ENCODE results near the gene C11orf24.
"Not testable (repeated sequence)": the region's sequence is repeated elsewhere in the genome, so short reads cannot be mapped to it uniquely, and the experiment has no call there.

C11orf24 gene

GRCh38 chr11:68298659-68299516 is 27.1 kb upstream of the C11orf24 start:
- DNase-seq = no peak

- DNase-seq = peak; percentile 49
Observed at GRCh38 chr11:68297812-68298658, 26.3 kb upstream of the C11orf24 start.

DNA sequence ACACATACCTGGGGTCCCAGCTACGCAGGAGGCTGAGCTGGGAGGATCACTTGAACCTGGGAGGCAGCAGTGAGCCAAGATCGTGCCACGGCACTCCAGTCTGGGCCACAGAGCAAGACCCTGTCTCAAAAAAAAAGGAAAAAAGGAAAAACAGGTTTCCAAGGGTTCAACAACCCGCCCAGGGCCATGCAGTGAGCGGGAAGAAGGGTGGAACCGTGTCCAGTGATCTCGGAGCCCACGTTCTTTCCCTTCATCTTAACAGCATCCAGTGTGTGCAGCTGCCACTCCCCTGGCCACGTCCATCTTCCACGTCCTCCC is 25.7 kb upstream of the C11orf24 start:
- DNase-seq = no peak

DNA sequence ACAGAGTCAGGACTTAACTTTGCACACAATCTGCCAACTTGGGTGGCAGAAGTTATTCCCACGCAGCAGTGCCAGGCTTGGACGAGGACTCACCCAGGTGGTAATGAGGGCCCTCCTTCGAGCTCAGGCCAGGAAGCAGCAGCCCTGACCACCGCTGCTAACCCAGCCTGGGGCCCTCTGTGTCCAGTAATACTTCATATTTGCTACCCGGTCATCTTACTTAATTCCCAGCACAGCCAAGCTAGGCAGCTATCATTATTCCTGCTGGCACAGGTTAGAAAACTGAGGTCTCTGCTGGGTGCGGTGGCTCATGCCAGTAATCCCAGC is 25.2 kb upstream of the C11orf24 start:
- DNase-seq = no peak

DNA sequence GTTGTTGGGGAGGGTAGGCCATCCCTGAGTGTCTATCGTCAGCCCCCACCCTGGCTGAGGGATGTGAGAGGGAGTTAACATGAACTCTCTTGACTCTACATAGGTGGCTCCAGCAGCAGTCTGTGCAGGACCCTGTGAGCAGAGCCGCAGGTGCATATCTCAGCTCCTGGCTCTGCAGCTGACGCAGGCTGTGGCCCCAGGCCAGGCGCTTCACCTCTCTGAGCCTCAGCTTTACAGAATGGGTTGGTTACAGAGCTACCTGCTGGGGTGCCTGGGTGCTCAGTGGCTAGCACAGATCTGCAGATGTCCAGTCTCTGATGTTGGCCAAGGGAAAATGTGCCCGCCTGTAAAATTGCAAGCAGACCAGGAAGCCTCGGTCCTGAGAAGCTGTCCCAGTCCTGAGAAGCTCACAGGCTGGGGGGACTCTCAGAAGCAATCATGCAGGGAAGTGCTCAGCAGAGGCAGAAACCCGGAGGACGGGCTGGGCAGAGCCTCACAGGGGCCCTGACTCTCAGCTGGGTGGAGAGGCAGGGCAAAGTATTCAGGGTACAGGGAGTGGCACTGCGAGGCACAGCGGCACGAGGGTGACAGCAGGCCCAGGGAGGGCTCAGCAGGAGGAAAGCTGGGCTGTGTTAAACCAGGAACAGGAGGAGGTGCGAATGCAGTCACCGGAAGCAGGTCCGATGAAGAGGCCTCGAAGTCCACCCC is 24.7 kb upstream of the C11orf24 start:
- DNase-seq = no peak

DNA sequence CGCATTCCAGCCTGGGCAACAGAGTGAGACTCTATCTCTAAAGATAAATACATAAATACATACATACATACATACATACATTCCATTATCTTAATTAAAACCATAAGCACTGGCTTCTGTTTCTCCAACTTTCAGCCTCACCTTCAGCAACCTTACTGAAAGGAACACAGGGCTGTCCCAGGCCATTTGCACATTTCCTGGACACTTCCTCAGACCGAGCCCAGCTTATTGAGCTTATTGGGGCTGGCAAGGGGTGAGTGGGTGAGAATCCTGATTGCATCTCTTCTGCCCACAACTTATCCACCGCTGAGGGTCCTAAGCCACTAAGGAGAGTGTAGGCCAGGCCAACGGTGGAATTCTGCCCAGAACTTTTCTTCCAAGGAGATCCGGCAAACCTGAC is 24.2 kb upstream of the C11orf24 start:
- no peak for DNase-seq

GRCh38 chr11:68295271-68295670 is 23.5 kb upstream of the C11orf24 start:
- DNase-seq = no peak

DNA sequence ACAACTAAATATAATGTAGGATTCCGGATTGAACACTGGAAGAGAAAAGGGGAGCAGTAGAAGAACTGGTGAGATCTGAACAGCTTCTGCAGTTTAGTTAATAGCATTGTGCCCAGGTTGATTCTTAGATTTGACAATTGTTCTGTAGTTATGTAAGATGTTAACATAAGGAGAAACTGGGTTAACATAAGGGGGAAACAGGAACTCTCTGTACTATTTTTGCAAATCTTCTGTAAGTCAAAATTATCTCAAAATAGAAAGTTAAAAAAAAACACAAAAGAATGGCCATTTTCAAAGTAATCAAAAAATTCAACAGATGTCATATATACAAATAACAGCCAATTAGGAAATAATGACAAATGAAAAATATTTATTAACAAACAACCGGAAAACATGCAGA is 21.9 kb upstream of the C11orf24 start:
- DNase-seq = no peak

GRCh38 chr11:68289456-68289855 is 17.7 kb upstream of the C11orf24 start:
- no peak for DNase-seq

DNA sequence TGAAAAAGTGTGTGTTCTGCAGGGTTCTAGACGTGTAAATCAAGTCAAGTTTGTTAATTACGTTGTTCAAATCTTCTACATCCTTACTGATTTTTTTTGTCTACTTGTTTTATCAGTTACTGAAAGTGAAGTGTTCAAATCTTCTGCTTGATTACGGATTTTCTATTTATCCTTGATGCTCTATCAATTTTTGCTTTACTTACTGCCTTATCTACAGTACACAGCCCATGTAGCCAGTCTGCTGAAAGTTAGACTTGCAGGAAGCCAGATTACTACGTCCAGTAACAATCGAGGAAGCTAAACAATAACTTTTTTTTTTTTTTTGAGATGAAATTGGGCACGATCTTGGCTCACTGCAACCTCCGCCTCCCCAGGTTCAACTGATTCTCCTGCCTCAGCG is 15.6 kb upstream of the C11orf24 start:
- no peak for DNase-seq

DNA sequence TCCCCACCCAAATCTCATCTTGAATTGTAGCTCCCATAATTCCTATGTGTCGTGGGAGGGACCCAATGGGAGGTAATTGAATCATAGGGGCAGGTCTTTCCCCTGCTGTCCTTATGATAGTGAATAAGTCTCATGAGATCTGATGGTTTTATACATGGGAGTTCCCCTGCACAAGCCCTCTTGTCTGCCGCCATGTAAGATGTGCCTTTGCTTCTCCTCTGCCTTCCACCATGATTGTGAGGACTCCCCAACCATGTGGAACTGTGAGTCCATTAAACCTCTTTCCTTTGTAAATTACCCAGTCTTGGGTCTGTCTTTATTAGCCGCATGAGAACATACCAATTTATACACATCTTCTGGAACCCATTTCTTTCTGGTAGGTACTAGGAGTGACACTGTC is 12.8 kb upstream of the C11orf24 start:
- not testable (repeated sequence) for DNase-seq

DNA sequence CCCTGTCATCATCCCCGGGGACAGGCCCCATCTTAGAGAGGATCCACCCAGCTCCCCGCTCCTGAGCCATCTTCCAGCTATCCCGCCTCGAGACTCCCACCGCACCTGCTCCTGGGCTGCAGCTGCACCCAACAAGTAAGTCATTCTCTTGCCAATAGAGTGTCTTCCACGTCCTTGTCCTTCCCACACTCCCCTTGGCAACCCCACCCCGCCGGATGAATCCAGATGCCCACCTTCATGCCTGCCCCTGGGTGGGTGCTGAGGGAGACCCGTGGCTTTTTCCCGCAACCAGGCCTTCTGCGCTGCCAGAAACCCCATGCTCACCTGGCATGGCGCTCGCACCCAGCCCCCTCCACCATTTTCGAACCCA is 11.1 kb upstream of the C11orf24 start:
- no peak for DNase-seq

DNA sequence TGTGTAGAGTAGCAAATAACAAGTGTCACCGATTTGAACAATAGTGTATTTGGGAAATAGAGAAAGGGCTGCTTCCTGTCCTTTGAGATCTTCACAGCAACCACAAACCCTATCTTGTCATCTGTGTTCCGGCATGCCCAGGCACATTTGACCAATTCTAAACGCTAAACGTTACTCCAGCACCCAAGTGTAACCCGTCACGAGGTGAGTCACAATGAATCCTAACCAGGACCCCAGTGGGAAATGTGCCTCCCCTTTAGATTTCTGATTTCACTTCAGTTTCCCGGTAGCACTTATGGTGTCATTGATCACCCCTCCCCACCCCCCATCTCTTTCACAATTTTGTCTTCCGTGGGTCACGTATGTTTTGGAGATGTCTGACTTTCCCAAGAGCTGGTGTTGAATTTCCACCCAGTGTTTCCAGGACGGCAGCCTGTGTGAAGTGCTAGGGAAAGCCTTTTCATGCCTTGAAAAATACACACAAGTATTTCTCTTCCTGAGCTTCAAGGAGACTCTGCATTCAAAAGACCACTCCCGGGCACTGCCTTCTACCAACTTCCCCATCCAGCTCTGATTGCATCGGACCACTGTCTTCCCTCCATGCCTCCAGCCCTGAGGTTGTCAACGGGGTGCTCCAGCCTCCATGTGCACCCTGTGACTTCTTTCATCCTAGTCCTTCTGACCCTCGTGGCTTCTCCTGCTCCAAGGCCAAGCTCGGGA is 10.5 kb upstream of the C11orf24 start:
- no peak for DNase-seq

- no peak for DNase-seq
Observed at GRCh38 chr11:68279676-68280075, 7.9 kb upstream of the C11orf24 start.

DNA sequence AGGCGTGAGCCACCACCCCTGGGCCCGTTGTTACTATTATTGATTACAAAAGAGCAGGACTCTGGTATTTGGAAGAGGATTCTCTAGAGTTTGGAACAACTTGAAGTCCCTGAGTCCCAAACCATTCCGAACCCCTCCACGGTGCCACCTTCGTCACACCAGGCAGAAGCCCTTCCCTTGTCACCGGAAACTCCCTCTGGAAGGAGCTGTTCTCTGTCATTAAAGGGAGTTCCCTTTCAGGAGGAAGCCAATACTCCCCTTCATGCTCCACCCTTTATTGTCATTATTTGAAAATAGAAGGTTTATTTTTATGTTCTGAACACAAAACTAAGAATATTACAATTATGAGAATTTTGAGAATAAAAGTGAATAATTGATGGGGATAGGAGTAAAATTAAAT is 5.1 kb upstream of the C11orf24 start:
- no peak for DNase-seq

GRCh38 chr11:68275721-68276507 is 4.1 kb upstream of the C11orf24 start:
- DNase-seq = no peak

DNA sequence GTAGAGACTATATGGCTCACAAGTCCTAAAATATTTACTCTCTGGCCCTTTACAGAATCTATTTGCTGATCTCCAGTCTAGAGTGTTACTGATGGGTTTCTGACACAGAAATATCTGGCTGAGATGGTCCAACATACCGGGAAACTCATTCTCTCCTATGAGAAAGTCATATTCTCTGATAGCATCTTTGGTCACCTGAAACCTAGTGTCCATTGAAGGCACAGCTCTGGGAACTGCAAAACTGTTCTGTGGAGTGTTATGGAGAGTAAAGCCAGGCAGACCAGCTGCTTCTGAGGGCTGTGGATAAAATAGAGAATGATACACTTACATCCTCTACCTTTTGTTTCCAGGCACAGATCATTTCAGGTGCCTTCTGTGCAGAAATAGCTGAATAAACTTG is 2.5 kb upstream of the C11orf24 start:
- DNase-seq = no peak

DNA sequence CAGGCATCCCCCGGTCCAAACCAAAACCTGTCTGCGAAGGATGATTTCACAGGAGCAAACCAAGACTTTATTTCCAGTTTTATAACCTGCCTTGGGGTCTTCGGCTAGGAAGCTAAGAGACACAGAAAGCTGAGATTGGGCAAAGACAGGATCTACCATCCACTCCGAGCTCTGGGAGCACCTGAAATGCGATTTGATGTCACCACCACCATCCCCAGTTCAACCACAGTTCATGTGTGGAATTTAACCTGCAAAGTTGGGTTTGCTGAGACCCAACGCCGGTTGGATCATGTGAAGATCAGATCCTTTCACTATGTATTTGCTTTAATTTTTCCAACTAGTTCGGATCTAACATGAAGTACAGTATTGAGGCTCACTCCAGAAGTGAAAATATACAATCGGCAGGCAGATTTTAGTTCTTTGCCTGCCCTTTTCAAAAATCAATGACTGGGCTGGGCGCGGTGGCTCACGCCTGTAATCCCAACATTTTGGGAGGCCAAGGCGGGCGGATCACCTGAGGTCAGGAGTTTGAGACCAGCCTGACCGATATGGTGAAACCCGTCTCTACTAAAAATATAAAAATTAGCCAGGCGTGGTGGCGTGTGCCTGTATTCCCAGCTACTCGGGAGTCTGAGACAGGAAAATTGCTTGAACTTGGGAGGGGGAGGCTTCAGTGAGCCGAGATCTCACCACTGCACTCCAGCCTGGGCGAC is 1.4 kb upstream of the C11orf24 start:
- no peak for DNase-seq

DNA sequence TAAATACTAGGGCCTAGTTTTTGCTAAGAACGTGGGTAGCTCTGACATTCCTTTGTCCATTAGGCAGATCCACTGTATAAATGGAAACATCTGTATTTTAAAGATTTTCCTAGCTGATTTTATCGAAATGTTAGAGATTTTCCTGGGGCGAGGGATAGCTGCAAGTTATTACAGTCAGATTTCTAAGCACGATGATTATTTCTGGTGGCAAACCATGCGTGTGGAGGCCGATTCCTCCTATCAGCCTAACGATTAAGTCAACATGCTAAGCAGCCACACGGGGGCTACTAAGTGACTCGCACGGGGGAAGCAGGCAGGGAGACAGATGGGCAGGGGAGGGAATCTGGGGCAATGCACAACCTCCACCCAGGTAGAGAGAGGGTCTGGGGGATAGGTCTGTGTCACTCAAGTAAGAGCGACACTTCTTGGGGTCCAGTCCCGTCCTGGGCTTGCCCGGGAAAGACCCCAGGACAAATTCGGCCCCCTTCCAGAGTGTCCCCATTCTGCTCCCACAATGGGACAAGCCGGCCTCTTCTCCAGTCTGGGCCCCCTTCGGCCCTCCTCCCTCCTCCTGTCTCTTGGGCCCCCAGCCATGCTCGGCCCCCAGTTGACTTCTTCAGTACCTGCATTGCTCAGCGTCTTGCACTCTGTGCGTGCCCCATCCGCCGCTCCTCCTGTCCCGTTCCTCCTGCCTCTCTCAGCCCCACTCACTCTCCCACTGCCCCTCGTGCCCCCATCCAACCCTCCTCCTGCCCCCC is 571 bp downstream of the C11orf24 start:
- peak; percentile 60 for DNase-seq

DNA sequence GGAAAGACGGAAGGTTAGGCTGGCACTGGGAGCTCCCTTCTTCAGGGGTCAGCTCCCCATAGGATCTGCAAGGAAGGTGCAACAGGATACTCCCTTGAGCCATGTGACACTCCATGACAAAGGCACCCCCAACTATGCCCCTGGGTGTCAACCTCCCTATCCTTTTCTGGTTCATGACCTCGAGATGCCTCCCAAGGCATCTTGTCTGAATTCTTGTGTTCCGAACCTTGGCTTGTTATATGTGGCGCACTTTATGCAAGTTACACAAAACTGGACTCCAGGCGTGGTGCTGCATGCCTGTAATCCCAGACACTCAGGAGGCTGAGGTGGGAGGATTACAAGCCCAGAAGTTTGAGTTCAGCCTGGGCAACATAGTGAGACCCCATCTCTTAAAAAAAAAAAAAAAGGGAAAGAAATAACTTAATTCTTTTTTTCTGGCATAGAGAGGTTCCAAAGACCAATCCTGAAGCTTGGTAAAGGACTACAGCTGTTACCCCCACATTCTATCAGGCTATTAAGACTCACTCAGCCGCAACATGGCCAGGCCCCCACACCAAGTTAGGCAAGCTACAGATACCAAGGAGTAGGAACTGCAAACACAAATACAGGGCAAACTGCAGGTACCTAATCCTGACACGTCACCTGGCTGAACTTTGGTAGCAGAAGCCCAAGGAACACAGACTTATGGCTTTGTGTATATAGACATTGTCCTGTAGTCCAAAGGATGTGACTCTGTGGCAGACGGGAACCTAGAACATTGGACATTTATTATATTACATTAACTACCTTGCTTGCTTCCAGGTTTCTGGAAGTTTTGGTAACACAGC is 1.4 kb downstream of the C11orf24 start:
- DNase-seq = no peak
